K562 (cell line): ENCODE results near the gene CMPK1. TPM values are rescaled to one million over a fixed set of nuclear protein-coding genes. Genes with fewer than 3 reads are reported as not detected.

Experiments
- GABPA ChIP-seq: fragments of 200-800 bp; sonication (Bioruptor generic); conservative IDR thresholded peaks from 2 replicates; pipeline ENCODE4 v1.6.1; 2016; ENCODE audit warnings: low read depth, missing genetic modification characterization, missing compliant biosample characterization
- HES1 ChIP-seq: fragments of 450-650 bp; IDR thresholded peaks from 2 replicates; pipeline ENCODE4 v1.6.1; 2016; ENCODE audit warnings: low read depth, mild to moderate bottlenecking, moderate library complexity
- HEY1 ChIP-seq: fragments of 250-450 bp; sonication (Bioruptor Pico); IDR thresholded peaks from 2 replicates; pipeline ENCODE4 v1.5.0; 2020; ENCODE audit warnings: mild to moderate bottlenecking, moderate library complexity, borderline replicate concordance
- HINFP ChIP-seq: fragments of 450-650 bp; conservative IDR thresholded peaks from 2 replicates; pipeline ENCODE4 v1.6.1; 2016; ENCODE audit warnings: missing genetic modification characterization, low read depth, mild to moderate bottlenecking, control low read depth, missing compliant biosample characterization
- HNRNPL ChIP-seq: fragments of 200-400 bp; formaldehyde crosslinking; IDR thresholded peaks from 2 replicates; pipeline ENCODE4 v1.6.1; 2017; ENCODE audit warnings: low read depth, mild to moderate bottlenecking, low read length
- LCOR ChIP-seq: sonication (generic); formaldehyde crosslinking; IDR thresholded peaks from 2 replicates; pipeline ENCODE4 v1.8.0; 2022; ENCODE audit warnings: mild to moderate bottlenecking, missing genetic modification reagents
- MEIS2 ChIP-seq: fragments of 450-650 bp; IDR thresholded peaks from 2 replicates; pipeline ENCODE4 v1.6.1; 2014; ENCODE audit warnings: mild to moderate bottlenecking; ENCODE audit not compliant: partially characterized antibody
- MYC ChIP-seq, 2 experiments: fragments of 250-450 bp in 1 of 2; sonication (Bioruptor Pico) in 1 of 2; IDR thresholded peaks; 2 replicates each; pipeline versions ENCODE4 v1.5.1 to v1.6.1; 2012 to 2021; ENCODE audit warnings: low read depth in 2 of 2, borderline replicate concordance in 1 of 2, improper control_type of control experiment in 1 of 2, low read length in 1 of 2, mild to moderate bottlenecking in 1 of 2, moderate library complexity in 1 of 2
- NCOR1 ChIP-seq: fragments of 450-650 bp; IDR thresholded peaks from 2 replicates; pipeline ENCODE4 v1.6.1; 2016; ENCODE audit warnings: mild to moderate bottlenecking, moderate library complexity
- NFE2 ChIP-seq: IDR thresholded peaks from 2 replicates; pipeline ENCODE4 v1.6.1; 2014; ENCODE audit warnings: antibody characterized with exemption, low read depth
- POLR2A ChIP-seq: fragments of 450-650 bp; conservative IDR thresholded peaks from 2 replicates; pipeline ENCODE4 v1.6.1; 2016
- RAD21 ChIP-seq, 2 experiments: fragments of 250-450 bp in 1 of 2; fragments of 450-650 bp in 1 of 2; sonication (Bioruptor Pico) in 1 of 2; formaldehyde crosslinking in 1 of 2; IDR thresholded peaks in 1 of 2; conservative IDR thresholded peaks in 1 of 2; 2 replicates each; pipeline versions ENCODE4 v1.4.0 to v1.8.0; 2020 to 2022; ENCODE audit warnings: mild to moderate bottlenecking in 2 of 2, moderate library complexity in 1 of 2
- RB1 ChIP-seq: fragments of 450-650 bp; IDR thresholded peaks from 2 replicates; pipeline ENCODE4 v1.6.1; 2017; ENCODE audit warnings: low read depth, mild to moderate bottlenecking
- RBM39 ChIP-seq: fragments of 200-400 bp; formaldehyde crosslinking; optimal IDR thresholded peaks from 2 replicates; pipeline ENCODE3; 2018; ENCODE audit warnings: low read depth, low read length
- SMAD2 ChIP-seq: fragments of 150-350 bp; IDR thresholded peaks from 2 replicates; pipeline ENCODE4 v1.6.1; 2014; ENCODE audit warnings: low read depth, mild to moderate bottlenecking, low read length
- STAT5A ChIP-seq: IDR thresholded peaks from 2 replicates; pipeline ENCODE4 v1.6.1; 2012; ENCODE audit warnings: low read length, inconsistent platforms, borderline replicate concordance
- STAT5B ChIP-seq: fragments of 250-450 bp; sonication (Bioruptor Pico); IDR thresholded peaks from 2 replicates; pipeline ENCODE4 v1.8.0; 2021; ENCODE audit warnings: mild to moderate bottlenecking, inconsistent platforms
- TFAP4 ChIP-seq: sonication (generic); formaldehyde crosslinking; IDR thresholded peaks from 2 replicates; pipeline ENCODE4 v1.8.0; 2022; ENCODE audit warnings: missing genetic modification reagents, mild to moderate bottlenecking, moderate library complexity, borderline replicate concordance
- ZNF23 ChIP-seq: fragments of 250-450 bp; sonication (Bioruptor Pico); IDR thresholded peaks from 2 replicates; pipeline ENCODE4 v1.4.0; 2020; ENCODE audit warnings: mild to moderate bottlenecking
- ZNF445 ChIP-seq: fragments of 250-450 bp; sonication (Bioruptor Pico); IDR thresholded peaks from 2 replicates; pipeline ENCODE4 v1.4.0; 2020; ENCODE audit warnings: low read depth, mild to moderate bottlenecking, moderate library complexity
- ZNF785 ChIP-seq: fragments of 250-450 bp; sonication (Bioruptor Pico); IDR thresholded peaks from 2 replicates; pipeline ENCODE4 v1.4.0; 2020; ENCODE audit warnings: mild to moderate bottlenecking
- ZSCAN32 ChIP-seq: fragments of 450-650 bp; formaldehyde crosslinking; IDR thresholded peaks from 2 replicates; pipeline ENCODE4 v1.4.0; 2020; ENCODE audit warnings: mild to moderate bottlenecking, moderate library complexity
- polyA plus RNA-seq, 8 experiments: library from polyadenylated mRNA; depleted of rRNA in 4 of 8; stranded (reverse) in 5 of 8; unstranded in 3 of 8; fragments of >200 nt; fragmentation: Nextera tagmentation in 2 of 8; fragmentation: Illumina TruSeq in 1 of 8; extraction: Ambion mirVana in 2 of 8; extraction: Trizol in 1 of 8; gene quantifications; 2 replicates each; pipeline versions ENCODE4 v1.2.1 to v1.2.3, GENCODE V29; 2011 to 2014; ENCODE audit warnings: inconsistent platforms in 1 of 8, missing spikeins in 1 of 8
- total RNA-seq, 7 experiments: library from RNA; depleted of rRNA in 6 of 7; stranded (reverse); fragments of >200 nt in 6 of 7; fragmentation: Illumina TruSeq in 2 of 7; extraction: Trizol in 2 of 7; gene quantifications; 2 replicates each; pipeline versions ENCODE4 v1.2.1 to v1.2.3, GENCODE V29; 2011 to 2021; ENCODE audit warnings: low replicate concordance in 1 of 7
- TF ChIP-seq, protein P1 (sequence below), 2 experiments: fragments of 200-800 bp in 1 of 2; sonication (Bioruptor generic) in 1 of 2; sonication (generic) in 1 of 2; formaldehyde crosslinking in 1 of 2; IDR thresholded peaks in 1 of 2; conservative IDR thresholded peaks in 1 of 2; 2 replicates each; pipeline versions ENCODE4 v1.5.0 to v1.6.1; 2016 to 2020; ENCODE audit warnings: missing compliant biosample characterization in 1 of 2, missing genetic modification characterization in 1 of 2, missing genetic modification reagents in 1 of 2
- TF ChIP-seq, protein P2 (sequence below): sonication (generic); formaldehyde crosslinking; IDR thresholded peaks from 2 replicates; pipeline ENCODE4 v1.8.0; 2023; ENCODE audit warnings: mild to moderate bottlenecking, missing genetic modification reagents

Gene CMPK1
- total and polyA plus RNA-seq, 9 of the 15 experiments (the other 6 are each of a cell fraction or from before 2014, with no cell fraction given): 54.5 to 197 (median 116) TPM

- TF ChIP-seq, protein P1, sequence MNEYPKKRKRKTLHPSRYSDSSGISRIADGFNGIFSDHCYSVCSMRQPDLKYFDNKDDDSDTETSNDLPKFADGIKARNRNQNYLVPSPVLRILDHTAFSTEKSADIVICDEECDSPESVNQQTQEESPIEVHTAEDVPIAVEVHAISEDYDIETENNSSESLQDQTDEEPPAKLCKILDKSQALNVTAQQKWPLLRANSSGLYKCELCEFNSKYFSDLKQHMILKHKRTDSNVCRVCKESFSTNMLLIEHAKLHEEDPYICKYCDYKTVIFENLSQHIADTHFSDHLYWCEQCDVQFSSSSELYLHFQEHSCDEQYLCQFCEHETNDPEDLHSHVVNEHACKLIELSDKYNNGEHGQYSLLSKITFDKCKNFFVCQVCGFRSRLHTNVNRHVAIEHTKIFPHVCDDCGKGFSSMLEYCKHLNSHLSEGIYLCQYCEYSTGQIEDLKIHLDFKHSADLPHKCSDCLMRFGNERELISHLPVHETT (CRISPR knock-in tag; conservative IDR thresholded peaks at IDR 0.05 in 1 of 2, IDR thresholded peaks at IDR 0.05 in 1 of 2): peak in 1 of 2 experiments; percentile 97; a peak in 2 of 4 replicates
- TF ChIP-seq HES1 (0 out of 2 replicates have a peak, but pooled peaks have one; percentile 24), STAT5A (0 out of 2 replicates have a peak, but pooled peaks have one; percentile 24), RBM39 (no peak), HEY1 (no peak), ZNF785 (CRISPR knock-in tag) (no peak), HINFP (tag) (peak; percentile 82), ZSCAN32 (no peak), MYC (IDR thresholded peaks at IDR 0.05; ENCODE audit: low read depth, low read length) (peak; percentile 62; the same call in 1 of the 2 replicates), MYC (CRISPR knock-in tag; IDR thresholded peaks at IDR 0.05; ENCODE audit: borderline replicate concordance, low read depth) (no peak), ZNF23 (CRISPR knock-in tag) (no peak), RB1 (peak; percentile 85), POLR2A (peak; percentile 88), NCOR1 (no peak), ZNF445 (no peak), SMAD2 (no peak), HNRNPL (no peak), MEIS2 (peak; percentile 35), NFE2 (no peak), RAD21 (CRISPR knock-in tag; conservative IDR thresholded peaks at IDR 0.05 in 1 of 2, IDR thresholded peaks at IDR 0.05 in 1 of 2) (peak in 1 of 2 experiments; percentile 20; a peak in 1 of 4 replicates), STAT5B (CRISPR knock-in tag) (no peak), GABPA (tag) (peak; percentile 77), LCOR (peak; percentile 42; the same call in 1 of the 2 replicates), TFAP4 (CRISPR knock-in tag) (peak; percentile 55; the same call in 1 of the 2 replicates)
- TF ChIP-seq, protein P2, sequence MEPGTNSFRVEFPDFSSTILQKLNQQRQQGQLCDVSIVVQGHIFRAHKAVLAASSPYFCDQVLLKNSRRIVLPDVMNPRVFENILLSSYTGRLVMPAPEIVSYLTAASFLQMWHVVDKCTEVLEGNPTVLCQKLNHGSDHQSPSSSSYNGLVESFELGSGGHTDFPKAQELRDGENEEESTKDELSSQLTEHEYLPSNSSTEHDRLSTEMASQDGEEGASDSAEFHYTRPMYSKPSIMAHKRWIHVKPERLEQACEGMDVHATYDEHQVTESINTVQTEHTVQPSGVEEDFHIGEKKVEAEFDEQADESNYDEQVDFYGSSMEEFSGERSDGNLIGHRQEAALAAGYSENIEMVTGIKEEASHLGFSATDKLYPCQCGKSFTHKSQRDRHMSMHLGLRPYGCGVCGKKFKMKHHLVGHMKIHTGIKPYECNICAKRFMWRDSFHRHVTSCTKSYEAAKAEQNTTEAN (CRISPR knock-in tag): no peak
Measured at GRCh38 chr1:47333578-47333921, at the start of gene CMPK1 (continued).
